GM18526 (cell line): ENCODE measurements around the gene MCFD2.

Experiments used
- POLR2A ChIP-seq: IDR thresholded peaks from 3 replicates; pipeline ENCODE4 v1.6.1; 2011; ENCODE audit not compliant: insufficient read length; ENCODE audit errors: extremely low read depth

Gene MCFD2

GRCh38 chr2:46943881-46944798 lies 28.5 kb upstream of the MCFD2 start:
- TF ChIP-seq POLR2A: peak; percentile 31

- no peak for TF ChIP-seq POLR2A
Observed at GRCh38 chr2:46942891-46943626, 27.5 kb upstream of the MCFD2 start.

DNA sequence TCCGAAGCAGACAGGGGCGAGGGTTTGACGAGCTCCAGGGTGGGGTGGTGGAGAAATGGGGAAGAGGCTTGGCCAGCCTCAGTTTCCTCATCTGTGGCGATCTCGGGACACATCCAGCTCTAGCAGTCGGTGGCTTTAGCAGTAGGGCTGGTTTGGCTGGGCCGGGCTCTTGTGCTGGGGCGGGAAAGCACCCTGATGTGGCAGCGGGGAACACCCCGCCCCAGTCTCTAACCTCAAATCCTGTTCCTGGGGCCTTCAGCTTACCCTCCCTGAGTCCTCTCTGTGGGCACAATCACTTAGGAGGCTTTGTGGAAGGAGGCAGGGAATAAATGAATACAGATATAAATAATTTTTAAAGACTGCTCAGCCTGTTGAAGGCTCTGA lies 26.5 kb upstream of the MCFD2 start:
- TF ChIP-seq POLR2A: peak; percentile 26

DNA sequence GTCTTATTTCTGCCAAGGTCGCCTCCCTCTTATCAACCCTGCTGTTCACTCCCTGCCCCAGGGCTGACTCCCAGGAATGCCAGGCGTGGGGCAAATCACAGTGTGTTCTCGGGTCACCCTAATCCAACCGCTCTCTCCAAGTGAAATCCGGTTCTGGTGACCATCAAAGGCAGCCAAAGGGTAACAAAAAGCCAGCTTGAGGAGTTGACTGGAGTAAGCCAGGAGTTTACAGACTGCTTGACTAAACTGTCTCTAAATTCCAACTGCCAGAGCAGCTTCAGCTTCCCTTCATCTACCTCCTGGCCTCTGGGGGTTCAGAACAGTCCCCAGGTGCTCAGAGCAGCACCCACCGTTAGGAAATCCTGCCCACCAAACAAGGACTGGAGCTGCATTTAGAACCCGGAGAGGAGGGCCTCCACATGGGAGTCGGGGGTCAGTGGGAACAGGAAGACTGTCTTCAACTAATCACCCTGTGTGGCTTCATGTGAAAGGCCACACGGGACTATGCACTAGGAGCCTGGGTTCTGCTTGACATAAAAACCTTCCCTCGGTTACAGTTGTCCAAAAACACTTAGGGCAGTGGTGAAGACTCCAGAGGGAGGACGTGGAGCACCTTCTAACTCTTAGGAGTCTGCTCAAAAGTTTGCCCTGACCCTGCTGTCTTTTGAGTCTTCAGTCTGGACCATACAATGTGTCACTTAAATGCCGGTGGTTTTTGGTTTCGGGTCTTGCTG lies 24.2 kb upstream of the MCFD2 start:
- TF ChIP-seq POLR2A: no peak

DNA sequence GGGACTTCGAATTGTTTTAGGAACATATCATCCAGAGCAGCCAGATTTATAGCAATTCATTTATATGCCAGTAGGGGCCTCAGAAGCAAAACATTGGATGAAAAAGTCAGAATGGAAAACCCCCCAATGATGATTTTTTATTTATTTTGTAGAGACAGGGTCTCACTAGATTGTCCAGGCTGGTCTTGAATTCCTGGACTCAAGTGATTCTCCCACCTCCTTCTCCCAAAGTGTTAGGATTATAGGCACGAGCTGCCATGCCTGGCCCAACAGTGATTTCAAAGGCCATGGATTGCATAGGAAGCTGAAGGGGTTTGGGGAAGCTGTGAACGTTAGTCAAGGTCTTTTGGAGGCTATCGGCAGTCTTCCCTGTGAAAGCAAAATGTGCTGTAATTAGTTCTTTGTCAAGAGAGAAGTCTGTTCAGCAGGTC lies 21.9 kb upstream of the MCFD2 start:
- no peak for TF ChIP-seq POLR2A

- TF ChIP-seq POLR2A: no peak
Observed at GRCh38 chr2:46936566-46936965, 21.0 kb upstream of the MCFD2 start.

GRCh38 chr2:46935071-46935470 lies 19.5 kb upstream of the MCFD2 start:
- no peak for TF ChIP-seq POLR2A

GRCh38 chr2:46929612-46930011 lies 14.0 kb upstream of the MCFD2 start:
- no peak for TF ChIP-seq POLR2A

DNA sequence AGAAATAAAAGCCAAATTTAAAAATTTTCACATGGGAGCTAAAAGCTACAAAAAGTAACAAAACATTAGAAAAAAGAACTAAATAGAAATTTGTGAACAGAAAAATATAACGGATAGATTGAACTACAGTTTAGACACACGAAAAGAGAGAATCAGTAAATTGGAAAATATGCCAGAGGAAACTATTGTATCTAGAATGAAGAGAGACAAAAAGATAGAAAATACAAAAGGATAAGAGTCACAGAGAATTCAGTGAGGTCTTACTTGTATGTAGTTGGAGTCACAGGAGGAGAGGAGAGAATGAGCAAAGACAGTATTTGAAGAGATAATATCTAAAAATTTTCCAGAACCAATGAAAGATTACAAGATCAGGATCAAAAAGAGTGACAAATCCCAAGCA lies 11.3 kb upstream of the MCFD2 start:
- no peak for TF ChIP-seq POLR2A

DNA sequence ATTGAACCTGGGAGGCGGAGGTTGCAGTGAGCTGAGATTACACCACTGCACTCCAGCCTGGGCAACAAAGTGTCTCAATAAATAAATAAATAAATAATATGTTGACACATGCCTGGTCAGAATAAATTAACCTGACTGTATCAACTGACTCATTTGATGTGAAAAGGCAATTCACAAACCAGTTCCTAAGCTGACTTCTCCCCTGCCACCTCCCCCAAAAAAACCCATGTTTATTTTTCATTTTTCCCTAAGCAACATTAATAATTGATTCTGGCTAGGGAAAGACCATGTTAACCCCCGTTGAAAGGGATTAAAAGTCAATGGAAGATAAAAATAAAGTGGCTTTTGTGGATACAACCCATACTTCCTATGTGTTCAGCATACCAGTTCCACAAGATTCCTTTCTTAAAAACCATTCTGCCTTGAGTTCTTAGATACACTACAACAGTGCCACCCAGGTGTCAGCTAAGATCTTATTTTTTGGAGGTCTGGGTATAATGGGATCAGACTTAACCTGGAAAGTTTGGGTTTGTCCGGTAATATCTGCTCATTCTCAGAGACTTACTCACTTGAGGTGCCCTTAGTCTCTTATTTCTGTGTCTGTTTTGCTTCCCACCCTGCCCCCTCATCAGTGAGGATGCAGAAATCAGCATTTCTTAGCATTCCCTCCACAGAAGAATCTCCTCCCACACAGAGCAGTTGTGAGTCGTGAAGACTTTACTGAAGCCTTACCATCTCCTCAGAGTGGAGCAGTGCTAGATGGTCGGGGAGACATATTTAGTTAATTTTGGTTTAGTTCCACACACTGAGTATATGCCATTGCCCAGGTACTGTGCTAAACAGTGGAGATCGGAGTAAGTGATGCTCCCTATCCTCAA lies 10.1 kb upstream of the MCFD2 start:
- no peak for TF ChIP-seq POLR2A

DNA sequence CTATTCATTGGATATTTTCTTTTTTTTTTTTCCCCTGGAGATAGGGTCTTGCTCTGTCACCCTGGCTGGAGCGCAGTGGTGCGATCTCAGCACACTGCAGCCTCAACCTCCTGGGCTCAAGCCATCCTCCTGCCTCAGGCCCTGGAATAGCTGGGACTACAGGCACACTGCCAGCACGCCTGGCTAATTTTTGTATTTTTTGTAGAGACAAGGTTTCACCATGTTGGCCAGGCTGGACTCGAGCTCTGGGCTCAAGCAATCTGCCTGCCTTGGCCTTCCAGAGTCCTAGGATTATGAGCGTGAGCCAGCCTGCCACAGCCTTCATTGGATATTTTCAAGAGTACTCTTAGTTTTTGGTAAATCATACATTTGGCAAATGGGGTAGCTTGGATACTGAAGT lies 9.0 kb upstream of the MCFD2 start:
- TF ChIP-seq POLR2A: no peak

DNA sequence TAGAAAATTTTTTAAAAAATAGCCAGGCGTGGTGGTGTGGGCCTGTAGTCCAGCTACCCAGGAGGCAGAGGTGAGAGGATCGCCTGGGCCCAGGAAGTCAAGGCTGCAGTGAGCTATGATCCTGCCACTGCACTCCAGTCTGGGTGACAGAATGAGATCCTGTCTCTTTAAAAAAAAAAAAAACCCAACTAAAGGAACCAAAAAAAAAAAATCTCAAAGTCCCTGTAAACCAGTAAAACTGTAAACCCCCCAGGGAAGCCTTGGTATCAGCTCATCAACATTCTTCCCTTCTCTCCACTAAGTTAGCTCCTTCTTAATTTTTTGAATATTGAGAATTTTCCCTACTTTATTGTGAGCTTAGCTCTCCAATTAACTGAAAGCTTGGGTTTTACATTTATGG lies 8.4 kb upstream of the MCFD2 start:
- no peak for TF ChIP-seq POLR2A

- TF ChIP-seq POLR2A: no peak
Observed at GRCh38 chr2:46923041-46923528, 7.5 kb upstream of the MCFD2 start.

GRCh38 chr2:46922606-46923005 lies 7.0 kb upstream of the MCFD2 start:
- TF ChIP-seq POLR2A: no peak
